PFSK-1 (cell line): ENCODE measurements around the gene TXNDC16.

Experiments used
- POLR2AphosphoS5 ChIP-seq: IDR thresholded peaks from 2 replicates; pipeline ENCODE4 v1.6.1; 2012; ENCODE audit warnings: low read depth, mild to moderate bottlenecking, control low read depth, low read length, moderate library complexity
- SIN3A ChIP-seq: IDR thresholded peaks from 2 replicates; pipeline ENCODE4 v1.6.1; 2012; ENCODE audit warnings: mild to moderate bottlenecking, low read length, moderate library complexity, borderline replicate concordance; ENCODE audit not compliant: insufficient read depth
- TAF1 ChIP-seq: IDR thresholded peaks from 2 replicates; pipeline ENCODE4 v1.6.1; 2012; ENCODE audit warnings: low read length, control low read depth, borderline replicate concordance; ENCODE audit not compliant: insufficient read depth

DNA sequence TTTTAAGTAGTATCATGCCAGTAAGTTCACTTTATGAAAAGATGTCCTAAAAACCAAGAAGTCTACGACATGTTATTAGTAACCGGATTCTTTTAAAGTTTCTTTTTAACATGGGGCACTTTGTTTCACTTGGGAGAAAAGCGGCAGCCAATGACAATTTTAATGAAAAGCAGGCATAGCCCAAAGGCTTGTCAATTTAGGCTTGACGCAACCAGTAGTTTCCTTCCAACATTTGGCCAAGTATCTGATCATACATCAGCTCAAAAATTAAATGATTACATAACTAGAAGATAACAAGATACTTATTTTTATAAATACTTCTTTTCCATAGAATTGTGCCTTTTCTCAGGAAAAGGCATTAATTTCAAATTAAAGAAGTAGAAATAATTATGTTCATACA lies 112.8 kb downstream of the TXNDC16 start:
- TF ChIP-seq SIN3A: no peak
- no peak for TF ChIP-seq POLR2AphosphoS5
- no peak for TF ChIP-seq TAF1
